Naive thymus-derived CD4-positive, alpha-beta T cell (primary cell): ENCODE results near the gene CASP9. TPM values are rescaled to one million over a fixed set of nuclear protein-coding genes. Genes with fewer than 3 reads are reported as not detected.

Experiments
- ATAC-seq: fragments of 150-1000 bp; cut with Tn5 transposase; 2 replicates; pipeline ENCODE4 v1.10.0; 2021; ENCODE audit warnings: mild to moderate bottlenecking, moderate library complexity
- CTCF ChIA-PET: fragments of 350-600 bp; sonication (Branson Sonifier 250); formaldehyde crosslinking; loops from one replicate; lab custom pipeline; 2021; ENCODE audit warnings: antibody characterized with exemption; lab: Charles Lee
- POLR2A ChIA-PET: fragments of 350-600 bp; sonication (Branson Sonifier 250); formaldehyde crosslinking; loops from one replicate; lab custom pipeline; 2021; ENCODE audit warnings: antibody characterized with exemption, inconsistent platforms; lab: Charles Lee
- DNase-seq, 9 donors: peaks; one replicate each; pipeline versions ENCODE4 v3.0.0 to v3.0.0-alpha.2; 2020 to 2022; ENCODE audit warnings: mixed read lengths in 1 of 9
- H3K27ac ChIP-seq: one replicate; pipeline ENCODE4 v1.7.0; 2013; ENCODE audit warnings: mild to moderate bottlenecking, low read depth, low read length, moderate library complexity
- H3K27me3 ChIP-seq, 2 donors: one replicate each; pipeline ENCODE4 v1.7.0; 2013; ENCODE audit warnings: low read length in 2 of 2, mild to moderate bottlenecking in 2 of 2, moderate library complexity in 2 of 2; ENCODE audit not compliant: control insufficient read depth in 2 of 2, insufficient read depth in 2 of 2
- H3K36me3 ChIP-seq, 3 experiments: 1 replicate in 2 of 3; 2 replicates in 1 of 3; pipeline ENCODE4 v1.7.0; 2013; ENCODE audit warnings: low read length in 3 of 3, mild to moderate bottlenecking in 3 of 3, moderate library complexity in 1 of 3; ENCODE audit not compliant: insufficient read depth in 3 of 3, control insufficient read depth in 2 of 3
- H3K4me1 ChIP-seq, 2 donors: one replicate each; pipeline ENCODE4 v1.7.0; 2013; ENCODE audit warnings: low read length in 2 of 2, mild to moderate bottlenecking in 2 of 2, moderate library complexity in 1 of 2; ENCODE audit not compliant: control insufficient read depth in 2 of 2, insufficient read depth in 2 of 2
- H3K4me3 ChIP-seq: 2 replicates; pipeline ENCODE4 v1.7.0; 2013; ENCODE audit warnings: mild to moderate bottlenecking, low read length
- H3K9me3 ChIP-seq, 3 experiments: 1 replicate in 2 of 3; 2 replicates in 1 of 3; pipeline ENCODE4 v1.7.0; 2013; ENCODE audit warnings: low read length in 3 of 3; ENCODE audit not compliant: control insufficient read depth in 2 of 3
- H3K27ac Mint-ChIP-seq, 9 donors: one replicate each; pipeline ENCODE4 v1.8.0; 2020 to 2022; ENCODE audit warnings: mixed read lengths in 9 of 9, mild to moderate bottlenecking in 8 of 9, moderate library complexity in 5 of 9, inconsistent platforms in 2 of 9
- H3K27me3 Mint-ChIP-seq, 5 donors: one replicate each; pipeline ENCODE4 v1.8.0; 2021 to 2022; ENCODE audit warnings: mixed read lengths in 5 of 5, mild to moderate bottlenecking in 1 of 5
- H3K36me3 Mint-ChIP-seq, 5 donors: one replicate each; pipeline ENCODE4 v1.8.0; 2020 to 2022; ENCODE audit warnings: mixed read lengths in 5 of 5, mild to moderate bottlenecking in 3 of 5, inconsistent platforms in 1 of 5
- H3K4me1 Mint-ChIP-seq, 7 donors: one replicate each; pipeline ENCODE4 v1.8.0; 2020 to 2022; ENCODE audit warnings: mixed read lengths in 7 of 7, mild to moderate bottlenecking in 3 of 7, inconsistent platforms in 1 of 7
- H3K4me3 Mint-ChIP-seq, 10 donors: one replicate each; pipeline ENCODE4 v1.8.0; 2020 to 2022; ENCODE audit warnings: mild to moderate bottlenecking in 10 of 10, mixed read lengths in 10 of 10, moderate library complexity in 6 of 10, inconsistent platforms in 2 of 10
- H3K9me3 Mint-ChIP-seq, 11 donors: one replicate each; pipeline ENCODE4 v1.8.0; 2020 to 2022; ENCODE audit warnings: mixed read lengths in 11 of 11, mild to moderate bottlenecking in 4 of 11, inconsistent platforms in 1 of 11, moderate library complexity in 1 of 11
- intact Hi-C, 2 donors: fragments of 100-400 bp; cut with micrococcal nuclease; formaldehyde crosslinking; loops; one replicate each; pipeline ENCODE4 v1.15.1; 2023
- polyA plus RNA-seq, 2 donors: library from polyadenylated mRNA; unstranded; fragments of 300-500 nt; fragmentation: Illumina TruSeq; gene quantifications; one replicate each; pipeline ENCODE4 v1.2.3, GENCODE V29; 2021
- total RNA-seq, 6 experiments: library from RNA in 5 of 6; stranded (reverse) in 5 of 6; gene quantifications; 1 replicate in 5 of 6; 2 replicates in 1 of 6; pipeline ENCODE4 v1.2.3 and lab custom pipeline; 2021 to 2026

CASP9 gene
- total and polyA plus RNA-seq, 7 experiments from 2014 or later = 9.0 to 22.2 (median 15.2) TPM

DNA sequence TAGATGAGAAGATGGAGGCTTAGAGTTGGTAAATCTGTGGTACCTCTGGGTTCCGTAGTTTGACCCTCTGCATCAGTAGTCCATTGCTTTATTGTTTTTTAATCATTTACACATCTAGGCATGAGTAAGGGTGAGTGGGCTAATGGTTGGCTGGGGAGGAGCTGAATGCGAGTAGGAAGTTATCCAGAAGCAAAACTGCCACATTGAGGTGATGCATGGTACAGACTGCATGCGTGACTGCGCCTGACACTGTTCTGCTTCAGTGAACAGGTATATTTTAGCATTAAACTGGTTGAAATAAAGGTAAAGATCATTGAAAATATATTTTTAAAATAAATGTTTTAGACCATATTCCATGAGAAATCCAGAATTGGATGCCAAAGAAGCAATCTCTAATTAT lies 7.0 kb upstream of the CASP9 start:
- Mint-ChIP-seq H3K4me1 (peaks cover 19 to 50% (median 34%) of the 10 kb centered on the region in 7 donors), H3K27me3 (no peaks in the 10 kb centered on the region), H3K36me3 (peaks cover 0 to 9% (median 4%) of the 10 kb centered on the region in 5 donors), H3K9me3 (peaks cover 0 to 4% (median 0%) of the 10 kb centered on the region in 11 donors), H3K4me3 (no peak overlapping the region), H3K27ac (no peak overlapping the region)
- Histone ChIP-seq H3K4me3 (no peak overlapping the region), H3K4me1 (peaks cover 12 to 15% of the 10 kb centered on the region in 2 donors), H3K9me3 (no peaks in the 10 kb centered on the region), H3K36me3 (peaks cover 0 to 12% (median 0%) of the 10 kb centered on the region in 3 experiments), H3K27me3 (no peaks in the 10 kb centered on the region), H3K27ac (no peak overlapping the region)
- DNase-seq (no peak), ATAC-seq (no peak)
- ChIA-PET CTCF (no interaction called here), POLR2A (no interaction called here)
- intact Hi-C loops = no loop called here

DNA sequence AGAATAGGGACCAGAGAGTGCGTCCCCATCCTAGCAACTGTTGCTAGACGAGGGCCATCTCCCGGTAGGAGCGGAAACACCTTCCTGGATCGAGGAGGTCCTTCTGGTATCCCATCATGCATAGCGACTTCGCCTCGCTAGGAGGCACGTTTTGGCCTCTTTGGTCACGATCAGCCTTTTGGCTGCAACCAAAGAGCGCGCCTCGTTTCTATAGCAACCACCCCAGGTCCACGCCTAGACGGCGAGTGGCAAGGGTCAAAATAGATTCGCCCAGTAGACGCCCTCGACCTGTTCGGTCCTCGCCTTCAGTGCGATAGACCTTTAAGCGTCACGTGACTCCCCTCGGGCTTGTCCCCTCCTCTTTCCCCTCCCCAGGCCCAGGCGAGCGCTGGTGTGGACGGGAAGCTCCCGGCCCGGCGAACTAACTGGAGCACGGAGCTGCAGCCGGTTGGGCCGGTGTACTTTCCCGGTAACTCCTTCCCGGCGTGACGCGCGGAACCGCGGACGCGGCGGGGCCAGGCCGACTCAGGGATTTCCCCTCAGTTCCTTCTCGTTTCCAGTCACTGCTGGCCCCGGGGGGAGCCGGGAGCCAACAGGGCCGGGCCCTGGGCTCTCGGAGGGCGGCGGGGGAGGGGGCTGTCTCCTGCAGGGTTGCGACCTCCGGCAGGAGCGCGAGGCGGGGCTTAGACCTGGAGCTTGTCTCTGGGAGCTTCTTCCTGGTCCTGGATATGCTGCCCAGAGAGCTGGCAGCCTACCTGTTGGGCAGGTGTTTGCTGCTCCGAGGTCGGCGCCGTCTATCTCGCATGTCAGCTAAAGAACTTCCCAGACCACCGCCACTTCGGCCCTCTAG lies 2.7 kb upstream of the CASP9 start, which contains the start of gene DNAJC16:
TSS of gene DNAJC16 (plus strand) at position 359 of the 850 bp plus-strand sequence. CDS start 2,258 bp downstream, outside the sequence.
- H3K36me3 ChIP-seq = peaks cover 0 to 6% (median 0%) of the 10 kb centered on the region in 3 experiments
- CTCF ChIA-PET = interaction anchor here (0.7 kb wide), 1 partner anchor 69 kb away, joined by 3 read pairs; no protein-coding TSS in a partner anchor
- H3K27me3 ChIP-seq = no peaks in the 10 kb centered on the region
- POLR2A ChIA-PET = interaction anchor here (0.6 to 3.0 kb wide), 7 partner anchors 41 to 307 kb away, joined by 3 to 13 read pairs (median 3); no protein-coding TSS in a partner anchor
- peak within 1 kb of the TSS; percentile 78 for H3K4me3 ChIP-seq
- peaks cover 0 to 14% (median 2%) of the 10 kb centered on the region in 5 donors for H3K36me3 Mint-ChIP-seq
- ATAC-seq = peak; percentile 50
- H3K27ac ChIP-seq = peak within 1 kb of the TSS; percentile 100
- intact Hi-C loops = loop anchor here (1.0 to 10.0 kb wide), 18 partner anchors 53 to 1911 kb away; partner anchors contain the start of genes NECAP2 (in 2 of the 2), RCC2 (in 2 of the 2), AGMAT (in 1 of the 2) and ATP13A2 (in 1 of the 2)
- peak within 1 kb of the TSS; percentile 90 to 100 (median 100) for H3K27ac Mint-ChIP-seq
- H3K4me3 Mint-ChIP-seq = peak within 1 kb of the TSS; percentile 82 to 100 (median 91)
- peaks cover 0 to 4% (median 0%) of the 10 kb centered on the region in 11 donors for H3K9me3 Mint-ChIP-seq
- peaks cover 21 to 28% of the 10 kb centered on the region in 2 donors for H3K4me1 ChIP-seq
- H3K27me3 Mint-ChIP-seq = no peaks in the 10 kb centered on the region
- H3K9me3 ChIP-seq = no peaks in the 10 kb centered on the region
- peak; percentile 75 to 98 (median 96) for DNase-seq
- peaks cover 33 to 71% (median 60%) of the 10 kb centered on the region in 7 donors for H3K4me1 Mint-ChIP-seq

DNA sequence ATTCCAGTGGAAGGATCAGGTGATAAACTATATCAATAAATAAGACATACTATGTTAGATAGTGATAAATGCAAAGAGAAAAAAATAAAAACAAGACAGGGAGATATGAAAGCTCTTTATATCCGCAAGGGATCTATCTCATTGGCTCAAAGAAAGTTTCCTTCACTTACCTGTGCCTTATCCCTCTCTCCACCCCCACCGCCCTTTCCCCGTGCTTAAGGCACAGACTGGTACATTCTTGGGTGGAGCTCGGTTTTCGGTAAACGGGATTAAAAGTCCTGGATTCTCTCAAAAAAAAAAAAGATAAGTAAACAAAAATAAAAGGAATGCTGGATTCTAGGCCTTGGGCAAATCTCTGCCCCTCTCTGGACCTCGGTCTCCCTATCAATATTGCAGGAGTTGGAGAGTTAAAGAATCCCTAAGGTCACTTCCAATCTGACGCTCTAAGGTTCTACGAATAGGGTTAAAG lies 2.0 kb upstream of the CASP9 start:
- Mint-ChIP-seq H3K9me3 (peaks cover 0 to 4% (median 0%) of the 10 kb centered on the region in 11 donors), H3K36me3 (peaks cover 0 to 18% (median 0%) of the 10 kb centered on the region in 5 donors), H3K4me1 (peaks cover 31 to 73% (median 64%) of the 10 kb centered on the region in 7 donors), H3K4me3 (peak overlapping the region; percentile 82 to 100 (median 91)), H3K27ac (peak overlapping the region; percentile 90 to 100 (median 100)), H3K27me3 (no peaks in the 10 kb centered on the region)
- DNase-seq = peak in 3 of 9 donors; percentile 22 to 42 (median 27)
- Histone ChIP-seq H3K9me3 (no peaks in the 10 kb centered on the region), H3K36me3 (peaks cover 0 to 4% (median 0%) of the 10 kb centered on the region in 3 experiments), H3K27me3 (no peaks in the 10 kb centered on the region), H3K27ac (peak overlapping the region; percentile 100), H3K4me1 (peaks cover 21 to 28% of the 10 kb centered on the region in 2 donors), H3K4me3 (peak overlapping the region; percentile 78)
- no peak for ATAC-seq
- POLR2A ChIA-PET = interaction anchor here (0.5 to 3.0 kb wide), 3 partner anchors 49 to 831 kb away, joined by 3 to 13 read pairs (median 3); no protein-coding TSS in a partner anchor
- intact Hi-C loops = loop anchor here (1.0 to 10.0 kb wide), 18 partner anchors 53 to 1911 kb away; partner anchors contain the start of genes NECAP2 (in 2 of the 2), RCC2 (in 2 of the 2), AGMAT (in 1 of the 2) and ATP13A2 (in 1 of the 2)
- CTCF ChIA-PET = no interaction called here

DNA sequence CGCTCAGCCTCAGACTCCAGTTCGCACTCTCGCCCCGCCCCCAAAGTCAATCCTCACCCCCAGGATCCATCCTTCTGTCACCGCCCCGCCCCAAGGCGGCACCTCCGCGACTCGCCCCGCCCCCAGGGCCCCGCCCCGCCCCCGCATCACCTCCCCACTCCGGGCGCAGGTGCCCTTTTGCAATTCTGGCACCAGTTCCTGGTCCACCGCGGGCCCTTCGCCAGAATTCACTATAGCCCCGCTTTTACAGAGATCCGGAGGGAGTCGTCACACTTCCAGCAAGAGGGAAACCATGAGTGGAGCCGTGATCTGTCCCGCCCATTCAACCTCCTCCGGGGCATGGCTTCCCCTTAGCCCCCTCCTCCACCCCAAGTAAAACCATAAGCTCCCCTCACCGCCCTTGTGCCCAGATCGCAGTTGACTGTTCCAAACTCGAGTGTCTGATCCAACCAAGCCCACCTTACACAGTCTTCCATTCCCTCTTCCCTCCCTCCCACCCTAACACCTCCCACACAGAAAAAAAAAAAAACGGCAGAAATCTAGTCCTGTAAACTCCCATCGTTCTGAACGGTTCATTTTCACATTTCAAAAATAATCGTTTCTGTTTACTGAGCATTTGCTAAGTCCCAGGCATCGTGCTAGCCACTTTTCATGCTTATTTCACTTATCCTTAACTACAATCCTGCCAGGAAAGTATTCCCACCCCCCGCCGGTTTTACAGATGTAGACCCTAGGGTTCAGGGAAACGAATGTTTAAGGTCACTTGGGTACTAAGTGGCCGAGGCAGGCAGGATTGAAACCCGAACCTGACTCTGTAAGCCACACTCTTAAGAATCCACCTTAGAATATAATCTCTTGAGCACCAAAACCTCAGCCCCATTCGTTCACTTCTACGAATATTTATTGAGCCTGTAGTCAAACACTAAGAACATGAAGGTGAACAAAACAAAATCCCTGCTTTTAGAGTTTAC lies 1.3 kb upstream of the CASP9 start:
- no peaks in the 10 kb centered on the region for H3K9me3 ChIP-seq
- Mint-ChIP-seq H3K27ac (peak overlapping the region; percentile 90 to 100 (median 100)), H3K4me1 (peaks cover 31 to 70% (median 62%) of the 10 kb centered on the region in 7 donors), H3K27me3 (no peaks in the 10 kb centered on the region), H3K4me3 (peak overlapping the region; percentile 82 to 100 (median 91)), H3K9me3 (peaks cover 0 to 4% (median 0%) of the 10 kb centered on the region in 11 donors), H3K36me3 (peaks cover 0 to 15% (median 0%) of the 10 kb centered on the region in 5 donors)
- H3K27me3 ChIP-seq = no peaks in the 10 kb centered on the region
- peak overlapping the region; percentile 78 for H3K4me3 ChIP-seq
- H3K27ac ChIP-seq = peak overlapping the region; percentile 100
- DNase-seq (peak in 4 of 9 donors; percentile 3 to 99 (median 6)), ATAC-seq (peak; percentile 1)
- H3K36me3 ChIP-seq = no peaks in the 10 kb centered on the region
- ChIA-PET POLR2A (interaction anchor here (0.5 to 3.0 kb wide), 2 partner anchors 53 to 832 kb away, joined by 3 to 13 read pairs; no protein-coding TSS in a partner anchor), CTCF (no interaction called here)
- peaks cover 21 to 28% of the 10 kb centered on the region in 2 donors for H3K4me1 ChIP-seq
- intact Hi-C loops = loop anchor here (1.0 to 10.0 kb wide), 20 partner anchors 54 to 1912 kb away; partner anchors contain the start of genes NECAP2 (in 2 of the 2), RCC2 (in 2 of the 2), SZRD1 (in 2 of the 2) and AGMAT (in 1 of the 2)

DNA sequence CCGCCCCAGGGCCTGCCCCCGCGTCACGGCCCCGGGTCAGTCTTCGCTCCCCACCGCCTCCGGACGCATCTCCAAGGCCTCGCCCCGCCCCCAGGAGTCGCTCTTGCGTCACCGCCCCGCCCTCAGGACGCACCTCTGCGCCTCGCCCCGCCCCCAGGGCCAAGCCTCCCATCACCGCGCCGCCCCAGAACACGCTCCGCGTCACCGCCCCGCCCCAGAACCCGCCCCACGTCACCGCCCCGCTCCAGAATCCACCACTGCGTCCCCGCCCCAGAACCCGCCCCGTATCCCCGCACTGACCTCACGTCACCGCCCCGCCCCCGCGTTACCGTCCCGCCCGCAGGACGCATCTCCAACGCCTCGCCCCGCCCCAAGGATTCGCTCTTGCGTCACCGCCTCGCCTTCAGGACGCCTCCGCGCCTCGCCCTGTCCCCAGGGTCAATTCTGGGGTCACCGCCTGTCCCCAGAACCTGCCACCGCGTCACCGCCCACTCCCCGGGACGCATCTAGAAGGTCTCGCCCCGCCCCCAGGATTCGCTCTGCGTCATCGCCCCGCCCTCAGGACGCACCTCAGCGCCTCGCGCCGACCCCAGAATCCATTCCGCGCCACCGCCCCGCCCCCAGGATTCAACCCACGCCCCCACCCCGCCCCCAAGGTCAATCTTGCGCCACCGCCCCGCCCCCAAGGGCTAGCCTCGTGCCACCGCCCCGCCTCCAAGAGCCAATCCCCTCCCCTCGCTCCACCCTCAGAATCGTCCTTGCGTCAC lies 451 bp upstream of the CASP9 start:
- ATAC-seq (peak; percentile 79), DNase-seq (peak; percentile 98 to 100 (median 99))
- H3K4me3 ChIP-seq = peak overlapping the region; percentile 60
- H3K36me3 ChIP-seq = no peaks in the 10 kb centered on the region
- peaks cover 0 to 4% (median 0%) of the 10 kb centered on the region in 11 donors for H3K9me3 Mint-ChIP-seq
- intact Hi-C loops = loop anchor here (1.0 to 10.0 kb wide), 19 partner anchors 93 to 1913 kb away; partner anchors contain the start of genes RCC2 (in 2 of the 2), ATP13A2 (in 1 of the 2), DDI2 (in 1 of the 2) and EFHD2 (in 1 of the 2)
- H3K36me3 Mint-ChIP-seq = peaks cover 0 to 13% (median 0%) of the 10 kb centered on the region in 5 donors
- no peaks in the 10 kb centered on the region for H3K27me3 ChIP-seq
- peaks cover 33 to 70% (median 62%) of the 10 kb centered on the region in 7 donors for H3K4me1 Mint-ChIP-seq
- peaks cover 21 to 28% of the 10 kb centered on the region in 2 donors for H3K4me1 ChIP-seq
- H3K27ac ChIP-seq = peak overlapping the region; percentile 100
- peak overlapping the region; percentile 90 to 100 (median 100) for H3K27ac Mint-ChIP-seq
- ChIA-PET POLR2A (no interaction called here), CTCF (no interaction called here)
- peak overlapping the region; percentile 82 to 100 (median 91) for H3K4me3 Mint-ChIP-seq
- H3K9me3 ChIP-seq = no peaks in the 10 kb centered on the region
- H3K27me3 Mint-ChIP-seq = no peaks in the 10 kb centered on the region
